ENCODE measurements around the gene SOWAHC.

Gene SOWAHC

GRCh38 chr2:109659396-109660045 is 45.4 kb downstream of the SOWAHC start:
- Mint-ChIP-seq H3K36me3 (ENCODE audit: low read depth) (no peaks in the 10 kb centered on the region), H3K27me3 (ENCODE audit: low read depth) (peaks cover 14% of the 10 kb centered on the region), H3K9me3 (no peaks in the 10 kb centered on the region), H3K27ac (no peak overlapping the region), H3K4me3 (peak overlapping the region in 1 of 3 experiments; percentile 38), H3K4me1 (peaks cover 38% of the 10 kb centered on the region)
- no peak for TF ChIP-seq CTCF (IDR thresholded peaks at IDR 0.05; ENCODE audit: unreplicated experiment in 3 of 3)

GRCh38 chr2:109660046-109660860 is 46.1 kb downstream of the SOWAHC start:
- peaks cover 9% of the 10 kb centered on the region for H3K27me3 Mint-ChIP-seq (ENCODE audit: low read depth)
- peaks cover 36% of the 10 kb centered on the region for H3K4me1 Mint-ChIP-seq
- no peaks in the 10 kb centered on the region for H3K9me3 Mint-ChIP-seq
- H3K27ac Mint-ChIP-seq, result no peak overlapping the region
- no peak overlapping the region for H3K4me3 Mint-ChIP-seq
- no peaks in the 10 kb centered on the region for H3K36me3 Mint-ChIP-seq (ENCODE audit: low read depth)
- no peak for TF ChIP-seq CTCF (IDR thresholded peaks at IDR 0.05; ENCODE audit: unreplicated experiment in 3 of 3)

GRCh38 chr2:109662889-109663288 is 48.7 kb downstream of the SOWAHC start:
- Mint-ChIP-seq H3K27ac (peak overlapping the region in 1 of 3 experiments; percentile 4), H3K9me3 (no peaks in the 10 kb centered on the region), H3K27me3 (ENCODE audit: low read depth) (peaks cover 12% of the 10 kb centered on the region), H3K4me3 (no peak overlapping the region), H3K4me1 (peaks cover 32% of the 10 kb centered on the region), H3K36me3 (ENCODE audit: low read depth) (no peaks in the 10 kb centered on the region)
- no peak for TF ChIP-seq CTCF (IDR thresholded peaks at IDR 0.05; ENCODE audit: unreplicated experiment in 3 of 3)

GRCh38 chr2:109663721-109664120 is 49.6 kb downstream of the SOWAHC start:
- Mint-ChIP-seq H3K4me1 (peaks cover 32% of the 10 kb centered on the region), H3K9me3 (no peaks in the 10 kb centered on the region), H3K36me3 (ENCODE audit: low read depth) (no peaks in the 10 kb centered on the region), H3K27me3 (ENCODE audit: low read depth) (peaks cover 12% of the 10 kb centered on the region), H3K27ac (peak overlapping the region in 1 of 3 experiments; percentile 4), H3K4me3 (no peak overlapping the region)
- TF ChIP-seq CTCF (IDR thresholded peaks at IDR 0.05; ENCODE audit: unreplicated experiment in 3 of 3), result no peak

- peaks cover 16% of the 10 kb centered on the region for H3K4me1 Mint-ChIP-seq
- H3K36me3 Mint-ChIP-seq (ENCODE audit: low read depth), result no peaks in the 10 kb centered on the region
- TF ChIP-seq CTCF (IDR thresholded peaks at IDR 0.05; ENCODE audit: unreplicated experiment in 3 of 3), result no peak
- no peak overlapping the region for H3K27ac Mint-ChIP-seq
- peaks cover 15% of the 10 kb centered on the region for H3K27me3 Mint-ChIP-seq (ENCODE audit: low read depth)
- no peaks in the 10 kb centered on the region for H3K9me3 Mint-ChIP-seq
- no peak overlapping the region for H3K4me3 Mint-ChIP-seq
These were observed 52.3 kb downstream of the SOWAHC start for GRCh38 chr2:109666466-109666865.

Data from nephron (organoid).